HL-60/S4 treated with phorbol 12-myristate 13-acetate at 8.2 ng/mL for 4 days and 3 days (cell line): Measurements from ENCODE around the gene ESRRB.

Experiments
- in situ Hi-C: fragments of 300-500 bp; cut with MboI; formaldehyde crosslinking; loops from 2 replicates; pipeline ENCODE4 v1.15.0; 2022; ENCODE audit warnings: low sequenced_read_pairs

The ESRRB gene

GRCh38 chr14:76434220-76434619, 58.3 kb downstream of the ESRRB start:
- in situ Hi-C loops = no loop called here

DNA sequence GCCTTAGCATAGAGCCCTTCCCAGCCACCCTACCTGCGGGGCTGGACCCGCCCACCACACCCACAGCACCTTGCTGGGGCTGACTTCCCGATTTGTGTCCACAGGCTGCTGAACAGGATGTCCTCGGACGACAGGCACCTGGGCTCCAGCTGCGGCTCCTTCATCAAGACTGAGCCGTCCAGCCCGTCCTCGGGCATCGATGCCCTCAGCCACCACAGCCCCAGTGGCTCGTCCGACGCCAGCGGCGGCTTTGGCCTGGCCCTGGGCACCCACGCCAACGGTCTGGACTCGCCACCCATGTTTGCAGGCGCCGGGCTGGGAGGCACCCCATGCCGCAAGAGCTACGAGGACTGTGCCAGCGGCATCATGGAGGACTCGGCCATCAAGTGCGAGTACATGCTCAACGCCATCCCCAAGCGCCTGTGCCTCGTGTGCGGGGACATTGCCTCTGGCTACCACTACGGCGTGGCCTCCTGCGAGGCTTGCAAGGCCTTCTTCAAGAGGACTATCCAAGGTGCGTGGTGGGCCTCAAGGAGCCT, 63.4 kb downstream of the ESRRB start:
- in situ Hi-C loops = no loop called here

DNA sequence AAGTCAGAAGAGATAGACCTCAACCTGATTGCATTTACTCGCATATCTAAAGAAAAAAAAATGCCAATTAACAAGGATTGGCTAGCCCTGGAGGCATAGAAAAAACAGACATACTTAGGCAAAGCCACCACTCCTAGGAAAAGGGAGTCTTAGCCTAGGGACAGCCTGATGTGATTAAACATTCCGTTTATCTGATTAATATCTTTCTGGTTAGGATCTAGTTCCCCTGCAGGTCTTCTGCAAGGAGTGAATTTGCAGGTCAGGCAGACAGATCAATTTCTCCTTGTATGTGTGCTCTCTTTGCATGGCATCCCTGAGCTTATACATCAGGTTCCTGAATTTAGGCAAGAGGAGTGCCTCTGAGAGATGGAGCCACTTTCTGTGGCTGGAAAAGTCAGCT, 70.5 kb downstream of the ESRRB start:
- in situ Hi-C loops = no loop called here

GRCh38 chr14:76446921-76447320, 71.0 kb downstream of the ESRRB start:
- in situ Hi-C loops = no loop called here

DNA sequence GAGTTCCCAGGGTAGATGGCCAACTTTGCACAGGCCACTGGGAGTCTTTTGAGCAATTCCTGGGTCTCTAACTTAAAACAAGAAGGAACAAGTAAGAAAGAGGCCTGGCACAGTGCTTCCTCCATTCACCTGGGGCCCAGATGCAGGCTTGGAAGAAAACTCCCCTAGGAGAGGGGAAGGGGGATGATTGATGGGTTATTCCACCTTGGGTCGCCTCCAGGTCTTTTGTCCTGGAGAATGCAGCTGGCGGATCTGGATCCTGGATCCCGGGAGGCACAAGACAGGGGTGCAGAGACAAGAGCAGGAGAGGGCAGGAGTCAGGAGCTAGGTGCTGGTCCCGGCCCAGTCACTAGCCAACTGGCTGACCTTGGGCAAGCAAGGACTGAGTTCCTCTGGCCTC, 74.5 kb downstream of the ESRRB start:
- in situ Hi-C loops = no loop called here

DNA sequence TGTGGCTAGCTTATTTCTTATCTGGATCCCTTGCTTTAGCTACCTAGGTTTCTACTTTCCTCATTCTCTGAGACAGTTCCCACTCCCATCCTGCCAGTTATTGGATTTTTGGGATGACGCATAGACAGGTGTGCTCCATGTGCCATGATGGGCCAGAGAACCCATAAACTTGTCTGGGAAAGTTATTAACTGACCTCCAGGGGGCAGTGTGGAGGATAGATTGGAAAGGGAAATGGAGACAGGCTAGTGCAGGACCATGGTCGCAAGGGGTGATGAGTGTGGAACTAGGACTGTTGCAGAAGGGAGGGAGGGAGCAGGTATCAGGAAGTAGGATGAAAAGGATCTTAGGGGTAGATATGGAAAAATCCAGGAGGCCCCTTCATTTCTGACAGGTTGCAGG, 80.3 kb downstream of the ESRRB start:
- in situ Hi-C loops = no loop called here

- in situ Hi-C loops = no loop called here
Measured at GRCh38 chr14:76456891-76457586, 81.1 kb downstream of the ESRRB start.

DNA sequence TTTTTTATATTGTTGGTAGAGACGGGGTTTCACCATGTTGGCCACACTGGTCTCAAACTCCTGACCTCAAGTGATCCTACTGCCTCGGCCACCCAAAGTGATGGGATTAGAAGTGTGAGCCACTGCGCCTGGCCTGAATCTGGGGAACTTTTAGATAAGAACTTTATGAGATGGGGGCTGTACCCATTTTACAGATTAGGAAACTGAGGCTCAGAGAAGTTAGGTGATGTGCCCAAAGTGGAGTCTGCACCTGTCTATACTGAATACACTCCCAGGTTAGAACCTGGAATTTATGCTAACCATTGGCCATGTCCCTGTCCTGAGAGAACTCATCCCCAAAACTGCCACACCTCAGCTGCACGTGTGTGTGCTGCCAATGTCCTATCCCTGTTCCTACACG, 81.9 kb downstream of the ESRRB start:
- in situ Hi-C loops = no loop called here

DNA sequence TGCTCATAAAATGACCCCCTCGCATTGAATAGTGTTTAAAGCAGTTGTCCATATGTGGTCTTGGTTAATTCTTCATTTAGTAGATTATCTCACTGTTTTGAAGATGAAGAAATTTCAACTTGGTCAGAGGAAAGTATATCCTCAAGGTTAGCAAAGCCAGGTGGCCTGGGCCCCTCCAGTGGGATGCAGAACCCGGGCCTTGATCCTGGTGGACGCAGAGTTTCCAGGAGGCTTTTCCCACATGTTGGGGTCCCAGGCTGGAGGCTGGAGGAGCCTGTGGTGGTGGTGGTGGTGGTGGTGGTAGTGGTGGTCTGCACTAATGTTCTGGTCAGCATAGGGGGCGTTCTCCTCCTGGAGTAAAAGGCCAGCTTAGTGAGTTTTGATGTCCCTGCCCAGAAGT, 85.9 kb downstream of the ESRRB start:
- in situ Hi-C loops = no loop called here

DNA sequence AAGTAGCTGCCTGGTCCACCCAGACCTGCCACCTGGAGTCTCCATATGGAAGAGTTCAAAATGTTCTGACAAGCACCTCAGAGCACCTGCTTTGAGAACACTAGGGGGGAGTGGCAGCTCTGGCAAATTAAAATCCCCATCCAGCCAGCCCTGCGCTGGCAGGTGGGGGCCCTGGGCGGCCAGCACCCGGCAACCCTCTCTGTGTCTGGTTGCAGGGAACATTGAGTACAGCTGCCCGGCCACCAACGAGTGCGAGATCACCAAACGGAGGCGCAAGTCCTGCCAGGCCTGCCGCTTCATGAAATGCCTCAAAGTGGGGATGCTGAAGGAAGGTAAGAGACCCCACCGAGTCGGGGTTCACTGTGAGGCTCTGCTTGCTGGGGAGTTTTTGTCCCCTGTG, 86.4 kb downstream of the ESRRB start:
- in situ Hi-C loops = no loop called here

- in situ Hi-C loops = no loop called here
Measured at GRCh38 chr14:76463105-76463504, 87.2 kb downstream of the ESRRB start.

- in situ Hi-C loops = no loop called here
Measured at GRCh38 chr14:76464856-76465255, 88.9 kb downstream of the ESRRB start.

- in situ Hi-C loops = no loop called here
Measured at GRCh38 chr14:76465664-76466063, 89.7 kb downstream of the ESRRB start.

DNA sequence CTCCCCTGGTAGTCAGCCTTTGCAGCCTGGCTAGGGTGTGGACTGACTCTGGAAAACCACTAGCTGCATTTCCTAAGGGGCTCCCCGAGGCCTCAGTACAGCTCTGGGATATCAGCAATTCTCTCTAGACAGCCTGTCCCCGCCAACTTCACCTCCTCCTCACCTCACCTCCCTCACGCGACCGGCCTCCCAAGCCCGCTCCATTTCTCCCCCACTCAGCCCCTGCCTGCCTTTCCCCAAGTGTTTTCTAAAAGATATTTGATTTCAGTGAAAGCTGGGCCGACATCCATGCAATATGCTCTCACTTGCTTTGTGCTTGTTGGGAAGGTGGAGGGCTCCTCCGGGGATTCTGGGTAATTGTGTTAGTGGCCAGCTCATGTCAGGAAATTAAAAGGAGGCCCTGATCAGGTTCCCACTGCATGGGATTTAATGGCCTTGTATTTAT, 91.8 kb downstream of the ESRRB start:
- in situ Hi-C loops = no loop called here

DNA sequence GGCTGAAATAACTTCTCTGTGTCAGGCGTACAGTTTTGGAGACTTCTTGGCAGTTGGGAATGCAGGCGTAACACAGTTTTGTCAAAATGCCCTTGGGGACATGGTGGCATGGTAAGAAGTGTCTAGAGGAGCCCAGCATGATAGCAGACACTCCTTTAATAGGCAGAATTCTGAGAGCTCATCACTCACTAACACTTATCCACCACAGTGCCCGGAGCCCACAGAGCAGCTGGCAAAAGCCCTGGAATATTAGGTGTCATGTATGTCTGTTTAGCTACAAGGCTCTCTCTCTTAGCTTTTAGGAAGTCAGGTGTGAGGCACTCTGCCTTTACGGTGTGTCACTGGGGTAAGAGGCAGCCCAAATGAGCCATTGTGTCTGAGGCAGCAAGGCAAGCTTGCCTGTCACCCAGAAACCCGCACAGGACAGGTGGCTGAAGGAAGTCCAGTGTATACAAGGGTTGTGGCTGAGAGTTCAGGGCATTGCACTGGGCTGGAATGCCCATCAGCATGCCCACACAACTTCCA, 96.3 kb downstream of the ESRRB start:
- in situ Hi-C loops = no loop called here

DNA sequence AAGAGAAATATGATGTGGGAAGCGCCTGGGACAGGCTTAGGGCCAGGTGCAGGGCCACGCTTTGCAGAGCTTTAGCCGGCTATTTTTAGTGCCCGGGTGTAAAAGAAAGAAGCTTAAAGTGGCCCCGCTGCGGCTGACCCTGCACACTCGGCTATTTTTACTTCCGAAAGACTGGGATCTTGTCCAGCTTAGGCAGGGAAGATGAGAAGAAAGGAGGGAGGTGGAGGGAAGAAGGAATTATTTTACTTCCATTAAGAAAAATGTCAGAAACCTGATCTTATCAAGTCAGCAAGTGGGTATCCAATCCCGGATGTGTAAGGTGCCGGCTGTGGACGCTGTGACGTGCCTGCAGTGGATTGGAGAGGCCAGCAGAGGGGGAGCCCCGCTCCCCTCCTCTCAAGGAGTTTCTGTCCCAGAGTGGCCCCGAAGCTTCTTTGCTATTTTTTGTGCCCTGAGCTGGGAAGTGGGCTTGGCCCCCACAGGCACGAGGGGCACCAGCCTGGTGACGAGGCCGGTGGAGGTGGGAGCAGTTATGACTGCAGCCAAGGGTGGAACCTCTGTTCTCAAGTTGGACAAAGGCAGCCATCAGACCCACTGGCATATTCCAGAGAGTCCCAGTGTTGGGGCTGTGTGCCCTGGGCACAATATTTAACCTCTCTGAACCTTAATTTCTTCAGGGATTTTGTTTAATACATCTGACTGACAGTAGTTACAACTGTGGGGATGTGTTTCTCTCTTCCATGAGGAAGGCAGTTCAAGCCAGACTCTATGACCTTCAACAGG, 97.7 kb downstream of the ESRRB start:
- in situ Hi-C loops = no loop called here

DNA sequence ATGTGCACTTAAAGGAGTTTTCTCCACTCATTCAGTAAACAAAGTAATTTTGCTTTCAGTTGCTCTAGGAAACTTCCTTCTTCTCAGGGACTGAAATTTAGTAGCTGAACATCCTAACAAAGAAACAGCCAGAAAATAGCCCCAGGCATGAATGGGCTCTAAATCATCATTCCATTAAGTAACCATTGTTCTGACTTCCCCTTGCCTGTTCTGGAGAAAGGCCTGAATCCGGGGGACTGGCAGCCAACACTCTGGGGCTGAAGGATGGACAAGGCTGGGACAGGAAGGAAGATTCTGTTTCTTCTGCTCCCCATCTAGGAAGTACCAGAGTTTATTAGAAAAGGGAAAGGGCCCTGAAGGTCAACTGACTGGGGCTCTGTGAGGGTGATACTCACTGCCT, 104.5 kb downstream of the ESRRB start:
- in situ Hi-C loops = no loop called here

GRCh38 chr14:76484355-76484754, 108.4 kb downstream of the ESRRB start:
- in situ Hi-C loops = no loop called here

DNA sequence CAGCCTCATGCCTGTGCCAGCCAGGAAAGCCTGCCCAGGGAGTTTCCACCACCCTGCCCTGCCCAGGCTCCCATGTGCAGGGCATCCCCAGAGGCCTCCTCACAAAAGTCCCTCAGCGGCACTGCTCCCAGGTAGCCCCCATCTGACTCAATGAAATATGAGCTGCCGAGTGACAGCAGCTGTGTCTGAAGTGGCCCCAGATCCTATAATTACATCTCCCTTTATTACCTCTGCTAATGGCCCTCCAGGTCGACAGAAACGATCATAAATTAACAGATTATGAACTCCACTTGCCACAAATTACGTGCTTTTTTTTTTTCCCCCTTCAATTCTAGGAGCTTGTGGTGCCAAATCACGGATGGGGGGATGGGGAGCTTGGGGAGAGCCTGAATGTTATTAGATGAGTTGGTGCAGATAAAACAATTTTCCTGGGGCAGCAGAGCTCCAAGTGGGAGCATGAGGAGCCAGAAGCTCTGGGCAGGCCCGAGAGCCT, 110.4 kb downstream of the ESRRB start:
- in situ Hi-C loops = no loop called here

DNA sequence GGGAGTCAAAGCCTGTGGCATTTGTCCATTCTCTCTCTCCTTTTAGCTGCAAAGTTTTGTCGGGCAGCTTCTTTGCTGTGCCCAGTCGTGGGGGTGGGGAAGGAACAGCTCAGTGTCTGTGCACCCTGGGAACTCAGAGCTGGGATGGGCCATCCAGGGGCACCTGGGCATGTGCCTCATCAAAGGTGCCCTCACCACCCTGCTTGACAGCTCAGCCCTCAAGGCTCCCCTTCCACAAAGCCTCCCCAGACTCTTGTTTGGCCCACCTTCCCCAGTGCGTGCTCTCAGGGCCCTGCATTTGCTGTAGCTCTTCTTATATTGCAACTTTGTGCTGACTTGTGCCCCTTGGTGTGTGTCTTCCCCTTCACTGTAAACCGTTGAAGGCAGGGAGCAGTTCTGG, 112.6 kb downstream of the ESRRB start:
- in situ Hi-C loops = no loop called here

DNA sequence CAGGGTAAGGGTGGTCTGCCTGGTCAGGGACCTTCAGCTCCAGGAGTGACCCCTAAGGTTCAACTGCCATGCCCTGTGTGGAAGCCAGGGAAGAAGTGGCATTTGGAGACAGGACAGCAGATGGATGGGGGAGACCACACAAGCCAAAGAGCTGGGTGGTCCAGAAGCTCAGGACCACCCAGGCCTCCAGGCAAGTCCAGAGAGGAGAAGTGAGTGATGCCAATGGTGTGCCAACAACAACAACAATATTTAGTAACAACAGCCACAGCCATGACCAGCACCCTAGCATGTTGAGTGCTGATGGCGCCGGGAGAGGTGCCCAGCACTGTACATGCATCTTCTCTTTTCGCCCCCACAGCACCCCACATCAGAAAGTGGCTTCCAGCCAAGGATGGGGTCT, 113.7 kb downstream of the ESRRB start:
- in situ Hi-C loops = no loop called here

- in situ Hi-C loops = no loop called here
Measured at GRCh38 chr14:76490111-76490510, 114.2 kb downstream of the ESRRB start.
